ENCODE data around the gene STX4. TPM values are rescaled to one million over a fixed set of nuclear protein-coding genes. Genes with fewer than 3 reads are reported as not detected.
"Not testable (repeated sequence)": the region's sequence is repeated elsewhere in the genome, so short reads cannot be mapped to it uniquely, and the experiment has no call there.

Gene STX4
- total RNA-seq, 1 donor from 2014 or later = 35.3 TPM

- no peaks in the 10 kb centered on the region for H3K36me3 Mint-ChIP-seq
- peaks cover 5% of the 10 kb centered on the region for H3K4me1 Mint-ChIP-seq (ENCODE audit: unreplicated experiment)
- TF ChIP-seq CTCF (conservative IDR thresholded peaks at IDR 0.05) = no peak
- H3K9me3 Mint-ChIP-seq = no peaks in the 10 kb centered on the region
- peak overlapping the region; percentile 76 for H3K4me3 Mint-ChIP-seq
- no peak overlapping the region for H3K27ac Mint-ChIP-seq
- no peak for DNase-seq (ENCODE audit: extremely low spot score, unreplicated experiment)
- peaks cover 61% of the 10 kb centered on the region for H3K27me3 Mint-ChIP-seq
These were observed 23.3 kb upstream of the STX4 start for GRCh38 chr16:31009894-31010584.

GRCh38 chr16:31010585-31011325 lies 22.6 kb upstream of the STX4 start, which contains the start of gene STX1B:
STX1B (minus strand) TSS chr16:31010638; CDS start chr16:31010396, 242 bp downstream.
- no peak for TF ChIP-seq CTCF (conservative IDR thresholded peaks at IDR 0.05)
- Mint-ChIP-seq H3K27ac (no peak within 1 kb of the TSS), H3K36me3 (no peaks in the 10 kb centered on the region), H3K4me3 (peak within 1 kb of the TSS; percentile 79), H3K27me3 (peaks cover 65% of the 10 kb centered on the region), H3K4me1 (ENCODE audit: unreplicated experiment) (peaks cover 5% of the 10 kb centered on the region), H3K9me3 (no peaks in the 10 kb centered on the region)
- no peak for DNase-seq (ENCODE audit: extremely low spot score, unreplicated experiment)

- H3K4me3 Mint-ChIP-seq = peak overlapping the region; percentile 79
- peaks cover 59% of the 10 kb centered on the region for H3K27me3 Mint-ChIP-seq
- not testable (repeated sequence) for H3K36me3 Mint-ChIP-seq; H3K27ac Mint-ChIP-seq; H3K4me1 Mint-ChIP-seq (ENCODE audit: unreplicated experiment); H3K9me3 Mint-ChIP-seq; DNase-seq (ENCODE audit: extremely low spot score, unreplicated experiment)
These were observed 21.5 kb upstream of the STX4 start for GRCh38 chr16:31011815-31012214.

GRCh38 chr16:31013292-31013691 lies 20.1 kb upstream of the STX4 start:
- peaks cover 55% of the 10 kb centered on the region for H3K27me3 Mint-ChIP-seq
- H3K4me3 Mint-ChIP-seq; H3K4me1 Mint-ChIP-seq (ENCODE audit: unreplicated experiment); H3K27ac Mint-ChIP-seq; DNase-seq (ENCODE audit: extremely low spot score, unreplicated experiment); H3K36me3 Mint-ChIP-seq; H3K9me3 Mint-ChIP-seq: not testable (repeated sequence)

- TF ChIP-seq CTCF (conservative IDR thresholded peaks at IDR 0.05) = no peak
- Mint-ChIP-seq H3K9me3 (no peaks in the 10 kb centered on the region), H3K4me3 (no peak overlapping the region), H3K27ac (no peak overlapping the region), H3K4me1 (ENCODE audit: unreplicated experiment) (no peaks in the 10 kb centered on the region), H3K36me3 (no peaks in the 10 kb centered on the region), H3K27me3 (peaks cover 40% of the 10 kb centered on the region)
- DNase-seq (ENCODE audit: extremely low spot score, unreplicated experiment) = no peak
These were observed 17.3 kb upstream of the STX4 start for GRCh38 chr16:31016018-31016417.

- H3K36me3 Mint-ChIP-seq; H3K4me1 Mint-ChIP-seq (ENCODE audit: unreplicated experiment); H3K4me3 Mint-ChIP-seq; H3K9me3 Mint-ChIP-seq; DNase-seq (ENCODE audit: extremely low spot score, unreplicated experiment); H3K27ac Mint-ChIP-seq: not testable (repeated sequence)
- H3K27me3 Mint-ChIP-seq = peaks cover 22% of the 10 kb centered on the region
These were observed 15.6 kb upstream of the STX4 start for GRCh38 chr16:31017756-31018155.

- no peaks in the 10 kb centered on the region for H3K36me3 Mint-ChIP-seq
- DNase-seq (ENCODE audit: extremely low spot score, unreplicated experiment) = no peak
- H3K27ac Mint-ChIP-seq = no peak overlapping the region
- H3K4me3 Mint-ChIP-seq = no peak overlapping the region
- TF ChIP-seq CTCF (conservative IDR thresholded peaks at IDR 0.05) = no peak
- no peaks in the 10 kb centered on the region for H3K4me1 Mint-ChIP-seq (ENCODE audit: unreplicated experiment)
- no peaks in the 10 kb centered on the region for H3K9me3 Mint-ChIP-seq
- no peaks in the 10 kb centered on the region for H3K27me3 Mint-ChIP-seq
These were observed 12.8 kb upstream of the STX4 start for GRCh38 chr16:31020536-31020935.

Measured in type B pancreatic cell (in vitro differentiated cells).